OCI-LY7 (cell line): ENCODE measurements around the gene ING4. TPM values are rescaled to one million over a fixed set of nuclear protein-coding genes. Genes with fewer than 3 reads are reported as not detected.

Experiments used
- BruUV-seq: library from RNA; stranded (reverse); fragments of 400-500 nt; replicated peaks from 2 replicates; lab custom pipeline; 2021; lab: Mats Ljungman, UMichigan
- CTCF ChIA-PET: fragments of 300-600 bp; sonication (Branson Sonifier 250); formaldehyde crosslinking; loops from one replicate; lab custom pipeline; 2022; ENCODE audit warnings: antibody characterized with exemption; ENCODE audit not compliant: unreplicated experiment; lab: Charles Lee
- POLR2A ChIA-PET: fragments of 300-600 bp; sonication (Branson Sonifier 250); formaldehyde crosslinking; loops from one replicate; lab custom pipeline; 2022; ENCODE audit warnings: antibody characterized with exemption; lab: Charles Lee
- DNase-seq: peaks from one replicate; pipeline ENCODE4 v3.0.0-alpha.2; 2015; ENCODE audit warnings: low spot score
- H2AFZ ChIP-seq: fragments of 200-600 bp; sonication (generic), shearing (Covaris generic); 2 replicates; pipeline ENCODE4 v1.6.1; 2014; ENCODE audit warnings: mild to moderate bottlenecking, antibody characterized with exemption, low read length, moderate library complexity
- H3K27ac ChIP-seq: fragments of 200-600 bp; sonication (generic); 2 replicates; pipeline ENCODE4 v1.5.1; 2014; ENCODE audit warnings: mixed run types, low read depth, mild to moderate bottlenecking, moderate library complexity, low read length, inconsistent platforms; ENCODE audit not compliant: poor library complexity, severe bottlenecking
- H3K36me3 ChIP-seq: fragments of 200-600 bp; sonication (generic); 2 replicates; pipeline ENCODE4 v1.6.1; 2014; ENCODE audit warnings: mild to moderate bottlenecking, antibody characterized with exemption, low read length, moderate library complexity, mixed read lengths; ENCODE audit not compliant: insufficient read depth
- H3K4me1 ChIP-seq: fragments of 200-600 bp; sonication (generic); 2 replicates; pipeline ENCODE4 v1.5.1; 2014; ENCODE audit warnings: mild to moderate bottlenecking, low read length; ENCODE audit not compliant: insufficient read depth, poor library complexity, severe bottlenecking
- H3K4me2 ChIP-seq: fragments of 200-600 bp; sonication (generic); 2 replicates; pipeline ENCODE4 v1.6.1; 2014; ENCODE audit warnings: mild to moderate bottlenecking, low read length
- H3K4me3 ChIP-seq: fragments of 200-600 bp; sonication (generic); 2 replicates; pipeline ENCODE4 v1.5.1; 2014; ENCODE audit warnings: mild to moderate bottlenecking, low read depth, low read length; ENCODE audit not compliant: poor library complexity, severe bottlenecking
- H3K79me2 ChIP-seq: fragments of 200-600 bp; sonication (generic); 2 replicates; pipeline ENCODE4 v1.6.1; 2016; ENCODE audit warnings: low read depth, mild to moderate bottlenecking, low read length, moderate library complexity, mixed read lengths; ENCODE audit not compliant: insufficient read depth
- H3K9me2 ChIP-seq: fragments of 200-600 bp; sonication (generic); 2 replicates; pipeline ENCODE4 v1.6.1; 2016; ENCODE audit warnings: mild to moderate bottlenecking, low read length, mixed read lengths; ENCODE audit not compliant: insufficient read depth
- H3K9me3 ChIP-seq: fragments of 200-600 bp; sonication (generic); 2 replicates; pipeline ENCODE4 v1.6.1; 2014; ENCODE audit warnings: mild to moderate bottlenecking, mixed run types, low read length, mixed read lengths
- H4K20me1 ChIP-seq: fragments of 200-600 bp; sonication (generic); 2 replicates; pipeline ENCODE4 v1.6.1; 2014; ENCODE audit warnings: mild to moderate bottlenecking, antibody characterized with exemption, low read length, moderate library complexity, mixed read lengths; ENCODE audit not compliant: insufficient read depth
- EZH2phosphoT487 ChIP-seq: fragments of 200-600 bp; sonication (generic); IDR thresholded peaks from 2 replicates; pipeline ENCODE4 v1.6.1; 2018; ENCODE audit warnings: low read depth, borderline replicate concordance, mild to moderate bottlenecking, mixed run types, antibody characterized with exemption, low read length, moderate library complexity, mixed read lengths
- intact Hi-C: fragments of 100-400 bp; cut with micrococcal nuclease; formaldehyde crosslinking; loops from one replicate; pipeline ENCODE4 v1.10.0; 2022; ENCODE audit not compliant: unreplicated experiment
- total RNA-seq, 2 experiments: library from RNA; depleted of rRNA in 1 of 2; stranded (reverse); fragments of >200 nt in 1 of 2; shearing (Covaris generic) in 1 of 2; gene quantifications; 2 replicates each; pipeline ENCODE4 v1.2.3, GENCODE V29; 2014 to 2022
- TF ChIP-seq, protein P1 (sequence below): fragments of 200-600 bp; sonication (generic); conservative IDR thresholded peaks from 2 replicates; pipeline ENCODE4 v1.5.1; 2014; ENCODE audit warnings: mild to moderate bottlenecking, antibody characterized with exemption, low read length, moderate library complexity, mixed read lengths

Gene ING4
- total RNA-seq, 2 experiments from 2014 or later: 27.1 to 30.8 TPM

- H3K4me1 ChIP-seq: peaks cover 87% of the 10 kb centered on the region
- POLR2A ChIA-PET: interaction anchor here (0.7 to 2.7 kb wide), 11 partner anchors 8 to 91 kb away, joined by 3 to 24 read pairs (median 5); partner anchors contain the start of genes COPS7A and ZNF384
- H3K9me3 ChIP-seq: no peaks in the 10 kb centered on the region
- peak overlapping the region; percentile 68 for H3K4me3 ChIP-seq
- peak; percentile 96 for DNase-seq
- TSS peak; percentile 80 for BruUV-seq
- H3K9me2 ChIP-seq: no peaks in the 10 kb centered on the region
- TF ChIP-seq EZH2phosphoT487: no peak
- TF ChIP-seq, protein P1, sequence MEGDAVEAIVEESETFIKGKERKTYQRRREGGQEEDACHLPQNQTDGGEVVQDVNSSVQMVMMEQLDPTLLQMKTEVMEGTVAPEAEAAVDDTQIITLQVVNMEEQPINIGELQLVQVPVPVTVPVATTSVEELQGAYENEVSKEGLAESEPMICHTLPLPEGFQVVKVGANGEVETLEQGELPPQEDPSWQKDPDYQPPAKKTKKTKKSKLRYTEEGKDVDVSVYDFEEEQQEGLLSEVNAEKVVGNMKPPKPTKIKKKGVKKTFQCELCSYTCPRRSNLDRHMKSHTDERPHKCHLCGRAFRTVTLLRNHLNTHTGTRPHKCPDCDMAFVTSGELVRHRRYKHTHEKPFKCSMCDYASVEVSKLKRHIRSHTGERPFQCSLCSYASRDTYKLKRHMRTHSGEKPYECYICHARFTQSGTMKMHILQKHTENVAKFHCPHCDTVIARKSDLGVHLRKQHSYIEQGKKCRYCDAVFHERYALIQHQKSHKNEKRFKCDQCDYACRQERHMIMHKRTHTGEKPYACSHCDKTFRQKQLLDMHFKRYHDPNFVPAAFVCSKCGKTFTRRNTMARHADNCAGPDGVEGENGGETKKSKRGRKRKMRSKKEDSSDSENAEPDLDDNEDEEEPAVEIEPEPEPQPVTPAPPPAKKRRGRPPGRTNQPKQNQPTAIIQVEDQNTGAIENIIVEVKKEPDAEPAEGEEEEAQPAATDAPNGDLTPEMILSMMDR: no peak
- no peaks in the 10 kb centered on the region for H3K36me3 ChIP-seq
- peaks cover 35% of the 10 kb centered on the region; the same call in 1 of the 2 replicates for H3K79me2 ChIP-seq
- H2AFZ ChIP-seq: no peak overlapping the region; the same call in 1 of the 2 replicates
- peak overlapping the region; percentile 94 for H3K4me2 ChIP-seq
- peak overlapping the region; percentile 97 for H3K27ac ChIP-seq
- CTCF ChIA-PET: interaction anchor here (1.0 to 1.5 kb wide), 2 partner anchors 12 to 35 kb away, joined by 3 to 4 read pairs; no protein-coding TSS in a partner anchor
- intact Hi-C loops: loop anchor here (2.0 kb wide), 1 partner anchor 30 kb away; the partner anchor contains the start of gene ING4
- no peaks in the 10 kb centered on the region for H4K20me1 ChIP-seq
Observed at GRCh38 chr12:6632026-6632983, 30.6 kb downstream of the ING4 start.

GRCh38 chr12:6631549-6631961, 31.4 kb downstream of the ING4 start:
- POLR2A ChIA-PET: interaction anchor here (0.5 to 2.7 kb wide), 13 partner anchors 8 to 318 kb away, joined by 3 to 24 read pairs (median 4); partner anchors contain the start of genes ACRBP, COPS7A and ZNF384
- Histone ChIP-seq H3K9me3 (no peaks in the 10 kb centered on the region), H3K9me2 (no peaks in the 10 kb centered on the region), H3K4me2 (peak overlapping the region; percentile 94), H2AFZ (peak overlapping the region; percentile 13; the same call in 1 of the 2 replicates), H3K4me3 (peak overlapping the region; percentile 68), H3K4me1 (peaks cover 88% of the 10 kb centered on the region), H4K20me1 (no peaks in the 10 kb centered on the region), H3K27ac (peak overlapping the region; percentile 97), H3K79me2 (peaks cover 42% of the 10 kb centered on the region; the same call in 1 of the 2 replicates), H3K36me3 (no peaks in the 10 kb centered on the region)
- CTCF ChIA-PET: no interaction called here
- TF ChIP-seq EZH2phosphoT487: no peak
- TF ChIP-seq, protein P1: no peak
- intact Hi-C loops: no loop called here
- BruUV-seq: no TSS peak
- DNase-seq: peak; percentile 54
